GM19372 (cell line): ENCODE data around the gene RBMS3.
A peak's percentile ranks its signal among the peaks of the same experiment; 100 is the strongest.
"Not testable (repeated sequence)": the region's sequence is repeated elsewhere in the genome, so short reads cannot be mapped to it uniquely, and the experiment has no call there.

Source experiments
- ATAC-seq: cut with Tn5 transposase; IDR thresholded peaks from one replicate; pipeline ENCODE4 v1.9.1; 2021; ENCODE audit warnings: mild to moderate bottlenecking, low read depth, moderate library complexity; ENCODE audit not compliant: unreplicated experiment

RBMS3 gene

DNA sequence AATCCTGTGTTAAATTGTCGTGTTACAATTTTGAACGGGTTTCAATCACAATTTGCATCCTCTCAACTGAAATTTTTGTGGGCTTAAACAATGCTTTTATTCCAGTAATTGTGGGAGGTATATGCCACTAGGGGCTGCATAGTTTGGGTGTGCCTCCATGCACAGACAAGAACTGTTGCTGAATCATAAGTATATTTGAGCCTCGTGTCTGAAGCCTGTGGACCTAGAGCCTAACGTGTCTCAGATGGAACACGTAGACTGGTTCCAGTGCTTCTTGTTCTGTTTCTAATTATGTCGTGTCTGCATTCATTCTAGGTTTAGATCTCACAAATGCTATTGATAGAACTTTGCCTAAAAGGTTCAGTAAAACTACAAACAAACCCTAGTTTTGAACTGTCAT, 363.4 kb downstream of the RBMS3 start:
- no peak for ATAC-seq

DNA sequence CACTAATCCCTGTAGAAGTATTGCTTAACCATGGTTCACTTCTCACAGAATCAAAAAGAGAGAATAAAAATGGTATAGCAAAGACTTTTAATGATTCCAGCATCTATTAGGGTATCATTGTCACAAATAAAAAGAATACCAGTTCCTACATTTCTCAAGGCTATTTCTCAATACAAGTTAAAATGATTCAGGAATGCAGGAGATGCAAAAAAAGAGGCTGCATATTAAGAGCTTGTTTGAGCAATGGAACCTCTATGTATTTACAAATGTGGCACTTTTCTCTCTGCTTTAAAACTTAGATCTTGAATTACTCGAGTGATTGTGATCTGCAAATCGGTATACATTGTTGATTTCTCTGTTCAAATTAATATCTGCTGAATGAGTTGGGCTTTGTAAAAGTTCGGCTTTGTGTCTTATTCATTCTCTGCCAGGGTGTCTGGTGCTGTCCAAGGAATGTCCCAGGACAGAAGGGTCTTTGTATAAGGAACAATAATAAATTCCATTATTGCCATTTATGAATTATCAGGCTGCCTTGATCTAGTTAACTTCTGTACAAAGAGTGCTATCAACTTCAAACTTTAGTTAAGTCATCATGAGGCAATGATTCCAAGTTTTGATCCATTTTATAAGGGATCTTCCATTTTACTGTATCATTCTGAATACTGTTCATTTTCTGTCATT, 364.2 kb downstream of the RBMS3 start:
- ATAC-seq, result no peak

DNA sequence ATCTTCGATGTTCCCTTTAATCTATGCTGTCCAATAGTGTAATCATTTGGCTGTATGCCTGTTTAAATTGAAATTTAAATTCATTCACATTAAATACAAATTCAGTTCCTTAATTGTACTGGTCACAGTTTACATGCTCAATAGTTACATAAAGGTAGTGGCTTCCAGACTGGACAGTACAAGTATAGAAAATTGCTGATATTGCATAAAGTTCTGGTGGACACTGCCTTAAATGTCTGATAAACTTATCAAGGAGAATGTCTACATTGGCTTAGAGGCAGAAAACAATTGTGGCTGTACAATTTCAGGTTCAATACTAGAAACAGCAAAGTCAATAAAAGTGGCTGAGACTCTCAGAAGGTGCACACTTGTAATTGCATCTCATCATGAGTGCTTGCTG, 365.2 kb downstream of the RBMS3 start:
- no peak for ATAC-seq

DNA sequence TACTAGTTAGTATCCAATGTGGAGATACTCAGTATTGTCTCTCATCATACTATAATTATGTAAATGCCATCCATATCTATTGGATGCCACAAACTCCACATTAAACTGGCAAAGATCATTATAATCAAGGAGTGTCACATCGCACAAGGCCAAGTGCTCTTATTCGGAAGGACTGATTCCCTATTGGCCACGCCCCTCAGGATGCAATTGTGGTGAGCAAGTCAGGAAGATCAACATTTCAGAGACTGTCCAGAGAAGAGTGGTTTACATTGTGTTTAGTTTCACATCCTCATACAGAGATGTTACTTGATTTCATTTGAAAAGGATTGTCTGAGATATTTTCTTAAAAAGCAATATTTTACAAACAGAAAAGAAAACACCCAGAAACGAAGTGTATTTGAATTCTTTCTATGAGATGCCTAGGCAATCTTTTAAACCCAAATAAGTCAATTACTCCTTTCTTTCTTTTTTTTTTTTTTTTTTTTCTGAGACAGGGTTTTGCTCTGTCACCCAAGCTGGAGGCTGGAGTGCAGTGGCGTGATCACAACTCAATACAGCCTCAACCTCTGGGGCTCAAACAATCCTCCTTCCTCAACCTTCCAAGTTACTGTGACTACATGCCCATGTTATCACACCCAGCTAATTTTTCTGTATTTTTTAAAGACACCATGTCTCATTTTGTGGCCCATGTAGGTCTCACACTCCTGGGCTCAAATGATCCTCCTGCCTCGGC, 369.1 kb downstream of the RBMS3 start:
- peak; percentile 59 for ATAC-seq

DNA sequence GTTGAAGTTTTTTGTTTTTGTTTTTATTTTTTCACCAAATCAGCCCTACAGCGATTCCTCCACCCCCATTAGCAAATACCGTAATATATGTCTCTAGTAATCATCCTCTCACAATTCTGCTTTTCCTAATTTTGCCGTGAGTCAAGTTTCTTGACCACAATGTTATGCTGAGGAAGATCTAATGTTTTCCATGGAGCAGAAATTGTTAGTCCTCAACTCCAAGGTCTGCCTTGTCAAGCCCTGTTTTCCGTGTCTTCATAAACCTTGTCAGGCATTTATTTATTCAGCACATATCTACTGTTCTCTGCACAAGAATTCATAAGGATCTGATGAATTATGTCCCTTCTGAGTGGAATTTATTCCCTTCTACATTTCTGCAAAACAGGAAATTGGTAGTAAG, 372.8 kb downstream of the RBMS3 start:
- ATAC-seq, result no peak

DNA sequence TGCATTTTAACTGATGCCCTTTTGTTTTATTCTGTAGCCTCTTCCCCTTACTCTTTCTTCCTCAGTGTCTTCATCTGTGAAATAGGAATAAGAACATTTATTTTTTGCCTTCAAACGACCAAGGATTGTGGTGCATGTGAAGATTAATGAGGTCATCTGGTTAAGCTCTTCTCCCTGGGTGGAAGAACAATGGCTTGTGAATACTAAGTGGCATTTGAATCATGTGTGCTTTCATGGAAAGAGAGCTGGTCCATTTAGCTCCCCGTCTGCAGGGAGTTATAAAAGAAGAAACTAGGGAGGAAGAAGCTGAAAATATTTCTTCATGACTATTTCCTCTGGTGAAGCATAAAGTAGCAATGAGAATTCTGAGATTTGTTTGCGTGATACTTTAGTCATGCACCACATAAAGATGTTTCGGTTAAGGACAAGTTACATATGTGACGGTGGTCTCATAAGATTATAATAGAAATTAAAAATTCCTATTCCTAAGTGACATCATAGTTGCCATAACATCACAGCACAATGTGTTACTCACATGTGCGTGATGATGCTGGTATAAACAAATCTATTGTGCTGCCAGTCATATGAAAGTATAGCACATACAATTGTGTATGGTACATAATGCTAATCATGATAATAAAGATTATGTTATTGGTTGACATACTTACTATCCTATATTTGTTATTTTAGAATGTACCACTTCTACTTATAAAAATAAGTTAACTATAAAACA, 374.3 kb downstream of the RBMS3 start:
- ATAC-seq, result no peak

DNA sequence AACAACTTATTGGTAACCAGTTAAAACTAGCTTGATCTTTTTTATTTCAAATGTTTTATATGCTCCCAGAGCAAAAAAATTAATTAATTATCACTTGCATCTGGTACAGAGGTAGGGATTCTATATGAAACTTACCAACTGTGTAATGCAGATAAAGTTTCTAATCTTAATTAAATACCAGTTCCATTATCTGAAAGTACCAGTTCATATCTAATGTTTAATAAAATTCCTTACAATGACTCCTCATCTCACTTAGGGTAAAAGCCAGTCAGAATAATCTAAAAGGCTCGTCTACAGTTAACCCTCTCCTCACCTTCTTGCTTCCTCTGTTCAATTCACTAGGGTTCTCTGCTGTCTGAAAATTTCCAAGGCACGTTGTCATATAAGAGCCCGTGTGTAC, 384.8 kb downstream of the RBMS3 start:
- no peak for ATAC-seq

DNA sequence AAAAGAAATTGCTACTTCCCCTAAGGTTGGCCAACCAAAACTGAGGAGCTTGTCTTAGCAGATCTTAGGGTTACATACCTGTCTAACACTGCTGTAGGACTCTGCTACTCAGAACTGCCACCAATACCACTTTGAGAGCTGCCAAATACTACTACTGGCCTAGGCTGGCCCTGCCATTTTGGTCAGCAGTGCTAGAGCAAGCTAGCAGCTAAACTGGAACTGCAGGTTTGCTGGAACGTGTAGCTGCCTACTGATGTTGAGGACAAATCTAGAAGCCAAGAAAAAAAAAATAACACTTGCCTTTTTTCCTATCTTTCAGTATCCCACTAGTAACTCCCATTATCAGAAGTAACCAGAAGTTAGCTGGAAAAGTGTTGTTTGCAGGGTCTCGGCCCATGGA, 387.4 kb downstream of the RBMS3 start:
- no peak for ATAC-seq

DNA sequence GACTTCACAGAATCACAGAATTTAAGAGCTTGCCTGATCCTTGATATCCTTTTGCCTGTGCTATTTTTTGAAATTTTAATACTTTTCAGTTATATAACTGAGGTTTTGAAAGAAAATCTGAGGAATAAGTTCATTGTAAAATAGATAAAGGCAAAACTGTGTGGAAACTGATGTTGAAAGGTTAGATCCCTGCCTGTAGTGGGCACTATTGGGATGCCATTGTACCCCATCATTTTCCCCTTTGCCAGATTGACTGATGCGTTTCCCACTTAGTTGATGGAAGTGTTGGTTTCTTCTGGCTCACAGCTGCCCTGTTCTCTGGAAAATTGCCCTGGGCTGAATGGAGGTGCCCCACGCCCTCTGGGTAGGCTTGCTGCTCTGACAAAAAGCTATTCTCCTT, 387.9 kb downstream of the RBMS3 start:
- no peak for ATAC-seq

DNA sequence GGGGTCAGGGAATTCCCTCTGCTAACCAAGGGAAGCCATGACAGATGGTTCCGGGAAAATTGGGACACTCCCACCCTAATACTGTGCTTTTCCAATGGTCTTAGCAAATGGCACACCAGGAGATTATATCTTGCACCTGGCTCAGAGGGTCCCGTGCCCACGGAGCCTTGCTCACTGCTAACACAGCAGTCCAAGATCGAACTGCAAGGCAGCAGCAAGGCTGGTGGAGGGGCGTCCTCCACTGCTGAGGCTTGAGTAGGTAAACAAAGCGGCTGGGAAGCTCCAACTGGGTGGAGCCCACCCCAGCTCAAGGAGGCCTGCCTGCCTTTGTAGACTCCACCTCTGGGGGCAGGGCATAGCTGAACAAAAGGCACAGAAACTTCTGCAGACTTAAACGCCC, 389.6 kb downstream of the RBMS3 start:
- not testable (repeated sequence) for ATAC-seq

DNA sequence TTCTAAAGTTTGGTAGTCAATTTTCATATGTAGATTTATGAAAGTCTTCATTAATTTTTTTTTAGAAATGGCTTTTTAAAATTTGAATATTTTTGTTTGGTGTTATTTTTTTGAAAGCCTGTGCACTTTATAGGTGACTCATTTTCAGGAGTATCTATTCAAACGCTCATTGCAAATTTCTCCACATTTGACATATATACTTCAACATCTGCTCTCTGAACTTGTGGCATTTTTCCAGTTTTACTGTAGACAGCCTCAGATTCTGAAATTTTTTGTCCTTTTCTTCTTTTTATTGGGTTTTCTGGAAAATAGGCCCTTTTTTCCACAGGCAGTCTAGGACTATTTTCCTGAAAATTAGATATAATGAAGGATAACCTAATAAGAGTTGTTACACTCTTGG, 396.6 kb downstream of the RBMS3 start:
- no peak for ATAC-seq

DNA sequence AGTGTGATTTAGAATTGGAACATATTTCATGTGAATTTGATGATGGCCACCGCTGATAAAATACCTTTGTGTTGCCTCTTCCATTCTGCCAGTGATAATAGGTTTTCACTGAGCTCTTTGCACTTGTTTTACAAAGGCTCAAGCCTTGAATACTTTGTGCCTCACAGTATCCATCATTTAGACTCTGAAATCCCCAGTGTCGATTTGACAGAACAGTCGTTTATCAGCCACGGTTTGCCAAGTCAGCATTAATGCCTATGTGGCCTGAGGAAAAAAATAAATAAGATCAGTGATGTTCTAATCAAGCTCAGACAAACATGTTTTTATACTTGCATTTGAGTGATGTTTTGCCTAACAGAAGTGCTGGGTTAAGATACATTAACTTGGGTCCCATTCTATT, 399.1 kb downstream of the RBMS3 start:
- ATAC-seq, result no peak

DNA sequence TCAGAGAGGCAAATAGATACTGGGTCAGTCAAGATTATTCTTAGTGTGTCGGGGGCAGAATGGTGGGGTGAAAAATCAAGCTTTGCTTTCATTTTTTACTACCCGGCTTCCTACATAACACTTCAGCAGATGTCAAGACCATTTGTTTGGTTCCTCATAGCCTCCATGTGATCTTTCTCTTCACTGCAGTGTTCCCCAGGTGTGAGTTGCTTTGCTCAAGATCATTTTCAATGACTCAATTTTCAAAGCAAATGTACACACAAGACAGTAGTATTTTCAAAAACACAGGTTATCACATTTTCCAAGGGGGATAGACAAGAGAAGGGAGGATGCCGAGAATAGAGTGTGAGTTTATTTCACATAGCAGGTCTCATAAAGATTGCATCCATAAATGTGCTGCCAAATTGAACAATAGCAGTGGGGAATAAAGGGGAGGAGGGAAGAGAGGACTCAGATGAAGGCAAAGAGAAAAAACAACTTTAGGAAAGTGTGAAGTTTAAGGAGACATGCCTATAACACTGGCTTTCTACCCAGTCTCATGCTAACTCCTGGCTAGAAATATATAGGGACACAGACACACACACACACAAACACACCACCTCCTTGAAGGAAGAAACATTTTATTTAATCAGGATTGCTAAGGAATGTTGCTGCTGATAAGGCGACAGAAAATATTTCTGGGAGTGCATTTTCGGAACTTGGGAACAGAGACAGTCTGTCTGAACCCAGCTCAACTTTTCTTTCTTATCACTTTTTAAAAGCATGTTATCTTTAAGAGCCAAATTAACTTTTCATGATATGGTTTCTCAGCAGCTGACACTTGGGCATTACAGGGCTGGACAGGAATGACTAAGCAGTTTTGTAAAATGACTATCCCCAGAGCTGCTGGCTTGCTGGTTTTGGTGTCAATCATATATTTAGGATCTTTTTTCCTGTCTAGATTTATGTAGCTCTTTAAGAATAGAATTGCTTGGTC, 402.4 kb downstream of the RBMS3 start:
- no peak for ATAC-seq

DNA sequence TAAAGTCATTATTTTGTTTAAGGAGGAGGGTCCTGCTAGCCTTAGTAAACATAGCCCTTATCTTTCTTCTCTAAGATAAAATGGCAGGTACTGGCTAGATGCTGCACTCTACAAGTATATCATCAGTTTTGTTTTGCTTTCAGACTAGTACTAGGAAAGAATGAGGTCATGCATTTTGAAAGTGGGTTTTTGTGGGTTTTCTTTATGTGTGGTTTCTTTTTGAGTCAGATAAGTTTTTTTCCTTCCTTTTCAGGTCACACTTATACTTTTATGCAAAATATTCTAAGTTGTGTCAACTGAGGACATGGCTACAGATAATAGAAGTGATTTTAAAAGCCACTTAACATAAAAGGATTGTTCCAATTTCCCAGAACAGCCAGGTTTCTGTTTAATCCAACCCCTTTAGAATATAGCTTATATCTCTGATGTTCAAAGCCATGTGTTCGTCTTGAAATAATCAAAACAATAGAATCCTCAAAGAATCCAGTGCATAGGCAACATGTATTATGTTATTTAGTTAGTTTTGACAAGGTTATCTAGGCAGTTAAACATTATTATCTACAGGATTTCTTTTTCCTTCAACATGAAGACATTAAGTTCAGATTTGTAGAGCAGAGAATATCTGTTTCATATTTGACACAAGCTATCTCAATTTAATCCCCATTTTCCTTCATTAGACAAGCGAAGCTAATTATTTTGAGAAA, 406.2 kb downstream of the RBMS3 start:
- peak; percentile 91 for ATAC-seq

DNA sequence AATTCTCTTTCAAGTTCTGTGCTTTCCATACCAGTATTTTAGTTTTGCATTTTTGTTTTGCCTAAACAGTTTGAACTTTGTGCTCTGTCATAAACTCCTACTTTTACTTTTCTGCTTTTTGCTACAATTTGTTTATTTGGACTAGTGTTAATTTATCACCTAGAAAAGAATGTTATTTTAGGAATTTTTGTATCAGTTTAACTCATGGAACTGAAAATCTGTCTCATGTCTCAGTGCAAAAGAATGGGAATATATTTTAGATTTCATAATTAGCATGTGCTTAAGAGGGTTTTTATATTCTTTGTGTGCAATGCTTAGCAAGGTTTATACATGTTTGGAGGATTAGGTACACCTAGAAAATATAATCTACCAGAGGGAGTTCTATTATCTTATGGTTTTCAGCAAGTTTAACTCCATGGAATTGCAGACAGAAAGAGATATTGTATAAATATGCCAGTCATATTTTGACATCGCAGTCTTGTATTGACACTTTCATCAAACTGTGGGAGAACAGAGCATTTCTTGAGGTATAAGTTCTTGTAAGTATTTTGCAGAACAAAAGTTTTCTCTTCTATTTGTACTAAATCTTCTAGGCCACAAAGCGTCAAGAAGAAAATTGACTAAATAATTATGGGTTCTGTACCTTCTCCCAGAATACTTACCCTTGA, 409.9 kb downstream of the RBMS3 start:
- ATAC-seq, result no peak

DNA sequence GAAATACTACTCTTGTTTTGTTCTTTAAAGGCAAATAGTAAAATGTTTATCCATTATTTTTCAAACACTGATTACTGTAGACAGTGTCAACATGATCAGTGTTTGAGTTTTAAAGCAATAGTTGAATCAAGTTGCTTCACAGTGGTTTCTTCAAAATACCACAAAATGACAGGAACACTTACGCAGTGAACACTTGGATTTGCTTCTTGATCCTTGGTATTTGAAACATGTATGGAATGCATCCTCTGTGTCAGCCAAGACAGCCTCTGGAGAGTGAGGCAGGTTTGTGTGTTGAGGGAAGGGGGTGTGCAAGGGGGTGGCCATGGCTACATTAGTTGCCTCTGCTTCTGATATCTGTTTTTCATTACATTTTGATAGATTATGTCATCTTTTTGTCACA, 413.0 kb downstream of the RBMS3 start:
- no peak for ATAC-seq

DNA sequence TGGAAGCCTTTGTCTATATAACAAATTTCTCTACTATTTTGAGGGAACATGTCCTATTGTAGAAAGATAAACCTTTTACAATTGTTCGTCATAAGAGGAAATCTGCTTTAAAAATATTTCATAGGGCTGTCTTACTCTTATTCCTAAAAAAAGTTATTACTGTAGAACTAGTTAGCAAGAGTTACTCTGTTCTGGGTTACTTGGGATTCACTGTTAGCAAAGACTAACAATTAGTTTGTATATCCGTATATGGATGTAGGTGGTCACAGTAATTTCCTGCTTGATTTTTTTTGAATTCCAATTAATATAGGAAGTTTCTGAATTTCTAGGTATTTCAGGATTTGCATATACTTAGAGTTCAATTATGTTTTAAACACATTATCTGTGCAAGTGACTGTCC, 413.5 kb downstream of the RBMS3 start:
- ATAC-seq, result no peak

DNA sequence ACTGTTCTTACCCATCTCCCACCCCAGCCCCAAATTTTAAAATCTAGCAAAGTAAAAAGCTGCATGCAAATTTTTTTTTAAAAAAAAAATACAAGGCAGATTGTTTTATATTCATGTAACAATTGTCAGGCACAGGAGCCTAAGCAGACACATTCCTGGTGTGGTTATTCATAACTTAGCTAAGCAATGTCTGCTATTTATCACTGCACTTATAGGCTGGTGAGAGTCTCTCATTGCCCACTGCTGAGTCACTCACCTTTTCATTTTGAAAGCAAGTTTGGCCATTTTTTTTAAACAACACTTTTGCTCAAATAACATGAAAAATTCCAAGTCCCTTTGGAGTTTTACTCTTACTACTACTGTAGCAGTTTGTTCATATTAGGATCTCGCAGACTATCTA, 413.9 kb downstream of the RBMS3 start:
- ATAC-seq, result no peak

DNA sequence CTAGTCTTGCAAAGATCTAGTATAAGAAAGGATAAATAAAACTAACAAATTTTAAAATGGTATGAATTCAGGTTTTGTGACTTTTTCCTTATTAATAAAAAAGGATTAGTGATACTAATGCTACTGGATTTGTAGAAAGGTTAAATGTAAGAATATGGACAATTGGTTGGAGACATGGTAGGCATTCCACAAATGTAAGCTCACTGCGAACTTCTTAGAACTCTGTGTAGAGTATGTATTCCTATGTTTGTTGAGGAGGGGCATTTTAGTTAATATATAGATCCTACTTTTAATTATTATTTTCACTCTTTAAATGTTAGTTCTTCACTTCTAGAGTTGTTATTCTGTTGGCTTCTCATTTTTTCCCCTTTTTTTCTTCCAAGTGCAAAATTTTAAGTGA, 414.3 kb downstream of the RBMS3 start:
- no peak for ATAC-seq
